Measurements from ENCODE around the gene TAF11. TPM values are rescaled to one million over a fixed set of nuclear protein-coding genes. Genes with fewer than 3 reads are reported as not detected.
A peak's percentile ranks its signal among the peaks of the same experiment; 100 is the strongest.
"Not testable (repeated sequence)": the region's sequence is repeated elsewhere in the genome, so short reads cannot be mapped to it uniquely, and the experiment has no call there.

The TAF11 gene
- total RNA-seq, 1 experiment from 2014 or later, result 46.4 TPM

DNA sequence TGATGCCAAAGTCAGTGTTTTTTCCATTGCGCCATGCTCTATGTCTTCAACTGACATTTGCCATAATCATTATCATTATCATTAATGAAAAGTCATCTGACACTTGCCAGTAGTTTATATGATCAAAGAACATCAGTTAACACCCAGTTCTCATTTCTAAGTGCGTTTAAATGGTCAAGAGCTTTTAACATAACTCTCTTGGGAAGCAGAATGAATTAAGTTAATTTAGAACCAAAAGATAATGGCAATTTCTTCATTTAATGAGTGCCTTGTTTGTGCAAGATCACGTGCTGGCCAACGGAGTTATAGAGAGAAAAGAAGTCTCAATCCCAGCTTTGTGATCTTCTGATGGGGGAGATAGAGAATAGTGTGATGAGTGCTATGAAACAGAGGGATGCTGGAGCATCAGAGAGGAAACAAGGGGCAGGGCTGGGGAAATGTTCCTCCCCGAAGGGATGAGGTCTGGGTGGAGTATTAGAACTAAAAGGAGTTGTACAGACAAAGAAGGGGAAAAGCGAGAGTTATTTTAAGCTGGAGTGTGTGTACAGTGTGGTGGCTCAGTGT, 21.6 kb upstream of the TAF11 start:
- in situ Hi-C loops (cut with HindIII; ENCODE audit: low pct_unique_long_range_greater_than_20kb, low sequenced_read_pairs), result no loop called here
- DNase-seq (ENCODE audit: low read depth), result no peak

DNA sequence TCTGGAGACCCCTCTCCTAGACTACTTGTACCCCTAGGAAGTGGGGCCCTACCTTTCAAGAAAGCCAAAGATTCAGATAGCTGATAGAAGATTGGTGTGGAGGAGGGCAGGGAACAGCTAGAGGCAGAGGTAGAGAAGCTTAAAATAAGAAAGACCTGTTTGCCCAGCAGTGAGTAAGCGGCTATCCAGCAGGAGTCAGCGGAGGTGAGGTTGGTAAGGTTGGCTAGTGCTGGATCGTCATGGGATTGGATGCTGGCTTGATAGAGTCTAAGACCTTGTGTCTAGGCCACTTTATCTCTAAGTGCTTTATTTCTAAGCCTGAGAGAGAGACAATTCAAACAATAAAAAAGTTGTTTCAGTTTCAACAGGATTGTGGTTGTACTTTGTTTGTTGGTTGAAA, 20.4 kb upstream of the TAF11 start:
- no peak for DNase-seq (ENCODE audit: low read depth)
- in situ Hi-C loops (cut with HindIII; ENCODE audit: low pct_unique_long_range_greater_than_20kb, low sequenced_read_pairs), result no loop called here

DNA sequence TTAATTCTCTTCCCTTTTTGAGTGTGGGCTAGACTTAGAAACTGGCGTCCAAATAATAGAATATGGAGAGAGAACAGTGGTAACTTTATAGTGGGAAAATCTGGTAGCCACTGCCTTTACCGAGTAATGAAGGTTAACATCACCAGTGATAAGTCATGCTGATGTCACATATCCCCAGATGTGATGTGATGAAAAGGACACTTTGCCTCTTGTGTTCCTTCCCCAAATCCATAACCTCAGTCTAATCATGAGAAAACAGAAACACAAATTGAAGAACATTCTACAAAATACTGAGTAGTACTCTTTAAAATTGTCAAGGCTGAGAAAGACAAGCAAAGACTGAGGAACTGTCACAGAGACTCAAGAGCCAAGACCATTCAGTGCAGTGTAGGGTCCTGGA, 19.0 kb upstream of the TAF11 start:
- in situ Hi-C loops (cut with HindIII; ENCODE audit: low pct_unique_long_range_greater_than_20kb, low sequenced_read_pairs), result no loop called here
- no peak for DNase-seq (ENCODE audit: low read depth)

DNA sequence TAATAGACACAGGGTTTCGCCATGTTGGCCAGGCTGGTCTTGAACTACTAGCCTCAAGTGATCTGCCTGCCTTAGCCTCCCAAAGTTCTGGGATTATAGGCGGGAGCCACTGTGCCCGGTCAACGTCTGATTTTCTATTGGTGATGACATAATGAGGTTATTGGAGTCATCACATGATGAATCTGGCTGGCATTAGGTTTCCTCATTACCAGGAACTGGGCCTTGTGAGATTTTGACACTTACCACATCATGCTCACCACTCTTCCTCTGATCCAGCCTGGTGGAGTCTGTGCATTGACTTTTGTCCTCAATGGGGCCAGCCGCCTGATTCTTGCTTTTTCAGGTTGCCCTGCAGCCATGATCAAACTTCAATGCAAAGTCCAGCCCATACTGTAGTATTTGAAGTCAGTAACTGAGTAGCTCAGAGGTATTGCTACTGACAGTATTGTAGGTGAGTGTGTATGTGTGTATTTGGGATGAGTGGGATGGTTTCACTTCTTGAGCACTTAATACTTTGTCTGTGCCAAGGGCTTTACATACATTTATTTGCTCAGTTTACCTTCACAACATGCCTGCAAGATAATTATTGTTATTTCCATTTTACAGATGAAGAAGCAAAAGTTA, 17.3 kb upstream of the TAF11 start:
- in situ Hi-C loops (cut with HindIII; ENCODE audit: low pct_unique_long_range_greater_than_20kb, low sequenced_read_pairs), result no loop called here

DNA sequence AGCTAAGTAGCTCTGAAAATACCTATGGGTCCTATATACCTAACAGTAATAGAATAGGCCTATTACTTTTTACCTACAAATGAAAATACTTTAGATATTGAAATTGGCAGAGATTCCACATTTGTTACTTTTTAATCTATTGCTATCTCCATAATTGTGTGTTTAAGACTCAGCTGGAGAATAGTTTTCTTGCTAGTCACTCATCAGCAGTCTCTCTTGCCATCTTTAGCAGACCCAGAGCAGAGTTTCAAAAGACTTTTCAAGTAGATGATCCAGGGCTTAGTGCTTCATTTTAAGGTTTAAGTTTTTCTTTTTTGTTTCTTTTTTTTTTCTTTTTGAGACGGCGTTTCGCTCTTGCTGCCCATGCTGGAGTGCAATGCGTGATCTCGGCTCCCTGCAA, 14.1 kb upstream of the TAF11 start:
- in situ Hi-C loops (cut with HindIII; ENCODE audit: low pct_unique_long_range_greater_than_20kb, low sequenced_read_pairs), result no loop called here
- peak; percentile 44 for DNase-seq (ENCODE audit: low read depth)

More for the DNA sequence above, 17.3 kb upstream of the TAF11 start:
- no peak for DNase-seq (ENCODE audit: low read depth)

DNA sequence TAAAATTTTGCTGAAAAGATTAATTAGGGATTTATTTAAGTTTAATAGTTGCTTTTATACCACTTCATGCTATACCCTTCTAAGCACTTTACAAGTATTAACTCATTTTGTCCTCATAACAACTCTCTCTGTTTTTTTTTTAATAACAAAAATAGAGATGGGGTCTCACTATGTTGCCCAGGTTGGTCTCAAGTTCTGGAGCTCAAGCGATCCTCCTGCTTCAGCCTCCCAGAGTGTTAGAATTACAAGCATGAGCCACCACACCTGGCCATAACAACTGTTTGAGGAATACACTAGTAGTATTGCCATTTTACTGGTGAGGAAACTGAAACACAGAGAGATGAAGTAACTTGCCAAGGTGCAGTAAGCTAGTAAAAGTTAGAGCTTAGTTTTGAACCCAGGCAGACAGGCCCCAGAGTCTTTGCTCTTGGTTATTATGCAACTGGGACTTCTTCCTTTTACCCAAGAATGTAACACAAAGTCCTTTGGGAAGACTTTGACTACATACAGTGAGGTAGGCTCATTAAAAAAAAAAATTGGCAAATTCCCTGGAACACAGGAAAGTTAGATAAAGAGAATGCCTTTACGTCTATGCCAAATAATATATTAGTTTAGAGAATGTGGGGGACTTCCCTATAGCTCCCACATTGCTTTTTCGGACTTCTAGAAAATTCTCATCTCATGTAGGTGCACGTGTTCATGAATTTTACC, 12.6 kb upstream of the TAF11 start:
- in situ Hi-C loops (cut with HindIII; ENCODE audit: low pct_unique_long_range_greater_than_20kb, low sequenced_read_pairs), result no loop called here
- no peak for DNase-seq (ENCODE audit: low read depth)

DNA sequence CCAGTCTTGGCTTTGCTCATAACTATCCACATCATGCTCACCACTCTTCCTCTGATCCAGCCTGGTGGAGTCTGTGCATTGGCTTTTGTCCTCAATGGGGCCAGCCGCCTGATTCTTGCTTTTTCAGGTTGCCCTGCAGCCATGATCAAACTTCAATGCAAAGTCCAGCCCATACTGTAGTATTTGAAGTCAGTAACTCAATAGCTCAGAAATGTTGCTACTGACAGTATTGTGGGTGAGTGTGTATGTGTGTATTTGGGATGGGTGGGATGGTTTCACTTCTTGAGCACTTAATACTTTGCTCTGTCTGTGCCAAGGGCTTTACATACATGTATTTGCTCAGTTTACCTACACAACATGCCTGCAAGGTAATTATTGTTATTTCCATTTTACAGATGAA, 11.9 kb upstream of the TAF11 start:
- in situ Hi-C loops (cut with HindIII; ENCODE audit: low pct_unique_long_range_greater_than_20kb, low sequenced_read_pairs); DNase-seq (ENCODE audit: low read depth): not testable (repeated sequence)

- no peak for DNase-seq (ENCODE audit: low read depth)
- in situ Hi-C loops (cut with HindIII; ENCODE audit: low pct_unique_long_range_greater_than_20kb, low sequenced_read_pairs), result no loop called here
These were observed 9.9 kb upstream of the TAF11 start for GRCh38 chr6:34897716-34898115.

DNA sequence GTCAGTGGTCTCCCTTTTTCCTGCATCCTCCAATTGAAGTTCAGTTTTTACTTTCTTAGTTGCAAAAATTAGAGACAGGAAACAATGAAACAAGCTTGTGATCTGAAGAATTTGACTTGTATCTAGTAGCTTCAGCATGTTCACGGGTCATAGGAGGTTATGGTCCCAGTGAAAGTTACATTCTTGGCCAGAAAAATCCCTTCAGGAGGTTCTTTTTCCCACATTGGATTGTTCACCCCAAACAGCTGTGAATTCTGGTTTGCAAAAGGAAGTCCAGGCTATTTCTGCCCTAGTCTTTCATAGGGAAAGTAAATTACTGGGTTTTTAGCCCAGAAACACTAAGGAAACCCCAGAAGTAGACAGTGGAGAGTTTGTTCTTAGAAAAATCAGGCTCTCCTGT, 9.3 kb upstream of the TAF11 start:
- in situ Hi-C loops (cut with HindIII; ENCODE audit: low pct_unique_long_range_greater_than_20kb, low sequenced_read_pairs), result no loop called here
- DNase-seq (ENCODE audit: low read depth), result no peak

DNA sequence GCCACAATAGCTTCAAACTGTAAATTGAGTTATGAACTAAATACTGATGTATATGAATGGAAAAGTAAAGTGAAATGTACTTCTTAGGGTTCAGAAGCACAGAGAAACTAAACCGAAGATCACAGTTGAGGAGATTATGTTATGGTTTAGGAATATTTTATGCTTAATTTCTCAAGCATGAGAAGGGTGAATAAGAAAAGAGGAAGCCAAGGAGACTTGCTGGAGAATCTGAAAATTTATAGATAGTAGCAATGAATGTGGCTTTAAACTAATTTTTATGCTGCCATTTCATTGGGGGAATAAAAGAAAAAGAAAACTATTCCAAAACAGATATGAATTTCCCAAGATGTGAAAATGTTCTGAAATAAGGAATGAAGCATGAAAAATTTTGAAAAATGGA, 6.9 kb upstream of the TAF11 start:
- DNase-seq (ENCODE audit: low read depth), result no peak
- in situ Hi-C loops (cut with HindIII; ENCODE audit: low pct_unique_long_range_greater_than_20kb, low sequenced_read_pairs), result no loop called here

DNA sequence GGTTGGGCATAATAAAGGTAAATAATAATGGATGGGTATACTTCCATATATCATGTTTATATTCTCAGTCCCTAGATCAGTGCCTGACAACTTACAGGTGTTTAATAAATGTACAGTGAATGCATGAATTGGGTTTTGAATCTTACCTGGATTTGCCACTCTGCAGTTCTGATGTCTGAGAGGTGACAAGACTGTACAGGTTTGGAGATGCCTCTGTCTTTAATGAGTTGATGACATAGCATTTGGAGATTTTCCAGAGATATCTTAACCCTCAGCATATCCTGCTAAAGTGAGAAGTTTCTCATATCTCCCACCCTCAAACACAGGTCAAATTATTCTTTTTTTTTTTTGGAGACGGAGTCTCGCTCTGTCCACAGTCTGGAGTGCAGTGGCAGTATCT, 3.5 kb upstream of the TAF11 start:
- no peak for DNase-seq (ENCODE audit: low read depth)
- in situ Hi-C loops (cut with HindIII; ENCODE audit: low pct_unique_long_range_greater_than_20kb, low sequenced_read_pairs), result no loop called here

DNA sequence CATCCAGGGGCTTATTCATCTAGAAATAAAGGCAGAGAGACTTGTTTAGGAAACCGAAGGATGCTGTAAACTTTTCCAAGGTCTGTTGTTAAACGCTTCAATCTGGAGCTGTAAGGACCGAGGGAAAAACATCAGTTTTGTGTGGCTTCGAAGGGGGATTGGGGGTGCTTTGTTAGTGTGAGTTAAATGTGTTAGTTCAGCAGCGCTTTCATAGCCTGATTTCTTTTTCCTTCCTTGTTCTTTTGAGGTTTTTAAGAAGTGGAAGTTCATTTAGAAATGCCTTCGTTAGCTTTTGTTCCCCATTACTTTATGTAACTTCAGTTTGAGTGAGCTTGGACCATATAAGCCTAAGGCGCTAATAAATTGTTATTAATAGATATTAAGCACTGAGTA, 2.7 kb upstream of the TAF11 start:
- in situ Hi-C loops (cut with HindIII; ENCODE audit: low pct_unique_long_range_greater_than_20kb, low sequenced_read_pairs), result no loop called here

GRCh38 chr6:34888874-34889555, 1.2 kb upstream of the TAF11 start, which contains the start of gene ANKS1A:
ANKS1A (plus strand) TSS chr6:34889255; CDS start chr6:34889403, 148 bp downstream.
- peak; percentile 73 for DNase-seq (ENCODE audit: low read depth)
- in situ Hi-C loops (cut with HindIII; ENCODE audit: low pct_unique_long_range_greater_than_20kb, low sequenced_read_pairs), result no loop called here

More for the DNA sequence above, 2.7 kb upstream of the TAF11 start:
- DNase-seq (ENCODE audit: low read depth), result no peak

- peak; percentile 22 for DNase-seq (ENCODE audit: low read depth)
- in situ Hi-C loops (cut with HindIII; ENCODE audit: low pct_unique_long_range_greater_than_20kb, low sequenced_read_pairs), result no loop called here
These were observed 643 bp upstream of the TAF11 start for GRCh38 chr6:34888514-34888856.

DNA sequence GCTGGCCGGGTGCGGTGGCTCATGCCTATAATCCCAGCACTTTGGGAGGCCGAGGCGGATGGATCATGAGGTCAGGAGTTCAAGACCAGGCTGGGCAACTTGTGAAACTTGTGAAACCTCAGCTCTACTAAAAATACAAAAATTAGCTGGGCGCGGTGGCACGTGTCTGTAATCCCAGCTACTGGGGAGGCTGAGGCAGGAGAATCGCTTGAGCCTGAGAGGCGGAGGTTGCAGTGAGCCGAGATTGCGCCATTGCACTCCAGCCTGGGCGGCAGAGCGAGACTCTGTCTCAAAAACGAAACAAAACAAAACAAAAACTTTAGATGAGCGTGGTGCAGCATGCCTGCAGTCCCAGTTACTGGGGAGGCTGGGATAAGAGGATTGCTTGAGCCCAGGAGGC, 2.0 kb downstream of the TAF11 start:
- DNase-seq (ENCODE audit: low read depth); in situ Hi-C loops (cut with HindIII; ENCODE audit: low pct_unique_long_range_greater_than_20kb, low sequenced_read_pairs): not testable (repeated sequence)

GRCh38 chr6:34884996-34885395, 2.8 kb downstream of the TAF11 start:
- in situ Hi-C loops (cut with HindIII; ENCODE audit: low pct_unique_long_range_greater_than_20kb, low sequenced_read_pairs), result no loop called here
- no peak for DNase-seq (ENCODE audit: low read depth)

- DNase-seq (ENCODE audit: low read depth); in situ Hi-C loops (cut with HindIII; ENCODE audit: low pct_unique_long_range_greater_than_20kb, low sequenced_read_pairs): not testable (repeated sequence)
These were observed 3.8 kb downstream of the TAF11 start for GRCh38 chr6:34884073-34884472.

GRCh38 chr6:34877869-34878485, 9.9 kb downstream of the TAF11 start:
- DNase-seq (ENCODE audit: low read depth), result no peak
- in situ Hi-C loops (cut with HindIII; ENCODE audit: low pct_unique_long_range_greater_than_20kb, low sequenced_read_pairs), result no loop called here

- in situ Hi-C loops (cut with HindIII; ENCODE audit: low pct_unique_long_range_greater_than_20kb, low sequenced_read_pairs), result no loop called here
- DNase-seq (ENCODE audit: low read depth), result no peak
These were observed 10.6 kb downstream of the TAF11 start for GRCh38 chr6:34877259-34877658.
